Neural cell (in vitro differentiated cells): ENCODE results near the gene CD151. TPM values are rescaled to one million over a fixed set of nuclear protein-coding genes. Genes with fewer than 3 reads are reported as not detected.

Source experiments
- H2AFZ ChIP-seq: fragments of 200-600, 300-800 bp; sonication (generic), shearing (Covaris generic); 2 replicates; pipeline ENCODE4 v1.6.0; 2014; ENCODE audit warnings: low read depth, mild to moderate bottlenecking, antibody characterized with exemption, low read length, moderate library complexity
- H3F3A ChIP-seq: fragments of 200-600 bp; shearing (Covaris generic); 2 replicates; pipeline ENCODE4 v1.6.1; 2016; ENCODE audit warnings: mild to moderate bottlenecking, moderate library complexity, mixed read lengths, antibody characterized with exemption, low read length; ENCODE audit not compliant: insufficient read depth, poor library complexity, severe bottlenecking
- H3K27ac ChIP-seq: fragments of 200-600, 300-800 bp; sonication (generic), shearing (Covaris generic); 2 replicates; pipeline ENCODE4 v1.5.1; 2014; ENCODE audit warnings: mild to moderate bottlenecking, low read length, moderate library complexity
- H3K27me3 ChIP-seq: fragments of 300-800, 200-600 bp; sonication (generic), shearing (Covaris generic); 2 replicates; pipeline ENCODE4 v1.6.0; 2014; ENCODE audit warnings: mild to moderate bottlenecking, low read depth, low read length, moderate library complexity; ENCODE audit not compliant: insufficient read depth
- H3K36me3 ChIP-seq: fragments of 300-800, 200-600 bp; sonication (generic), shearing (Covaris generic); 2 replicates; pipeline ENCODE4 v1.5.1; 2014; ENCODE audit warnings: mild to moderate bottlenecking, antibody characterized with exemption, low read length, moderate library complexity; ENCODE audit not compliant: insufficient read depth
- H3K4me2 ChIP-seq: fragments of 300-800, 200-600 bp; sonication (generic), shearing (Covaris generic); 2 replicates; pipeline ENCODE4 v1.6.0; 2014; ENCODE audit warnings: mild to moderate bottlenecking, low read length
- H3K4me3 ChIP-seq: fragments of 300-800, 200-600 bp; sonication (generic), shearing (Covaris generic); 2 replicates; pipeline ENCODE4 v1.5.1; 2014; ENCODE audit warnings: mild to moderate bottlenecking, low read length, moderate library complexity
- H3K79me2 ChIP-seq: fragments of 200-600 bp; shearing (Covaris generic); replicated peaks from 2 replicates; pipeline ENCODE4 v1.6.0; 2014; ENCODE audit warnings: mild to moderate bottlenecking, low read length, moderate library complexity; ENCODE audit not compliant: insufficient read depth
- H3K9ac ChIP-seq: fragments of 300-800, 200-600 bp; sonication (generic), shearing (Covaris generic); 2 replicates; pipeline ENCODE4 v1.6.1; 2016; ENCODE audit warnings: mild to moderate bottlenecking, low read length, mixed read lengths
- H3K9me2 ChIP-seq: fragments of 200-600 bp; shearing (Covaris generic); 2 replicates; pipeline ENCODE4 v1.6.1; 2016; ENCODE audit warnings: mild to moderate bottlenecking, low read length, mixed read lengths; ENCODE audit not compliant: insufficient read depth
- H3K9me3 ChIP-seq: fragments of 200-600, 300-800 bp; sonication (generic), shearing (Covaris generic); 2 replicates; pipeline ENCODE4 v1.6.1; 2016; ENCODE audit warnings: mild to moderate bottlenecking, mixed run types, low read length, moderate library complexity, mixed read lengths
- H4K20me1 ChIP-seq: fragments of 200-600 bp; shearing (Covaris generic); 2 replicates; pipeline ENCODE4 v1.6.1; 2016; ENCODE audit warnings: mild to moderate bottlenecking, mixed run types; ENCODE audit not compliant: insufficient read depth
- EP300 ChIP-seq: fragments of 450-650 bp; conservative IDR thresholded peaks from 2 replicates; pipeline ENCODE4 v1.6.1; 2014; ENCODE audit warnings: antibody characterized with exemption, mild to moderate bottlenecking, moderate library complexity; ENCODE audit not compliant: poor library complexity, severe bottlenecking
- EZH2 ChIP-seq: fragments of 200-600, 300-800 bp; shearing (Covaris generic), sonication (generic); IDR thresholded peaks from 2 replicates; pipeline ENCODE4 v1.6.1; 2014; ENCODE audit warnings: antibody characterized with exemption, low read length, borderline replicate concordance, mild to moderate bottlenecking; ENCODE audit not compliant: insufficient read depth, poor library complexity, severe bottlenecking
- MXI1 ChIP-seq: fragments of 450-650 bp; conservative IDR thresholded peaks from 2 replicates; pipeline ENCODE4 v1.6.1; 2014; ENCODE audit warnings: antibody characterized with exemption, mild to moderate bottlenecking; ENCODE audit not compliant: poor library complexity, severe bottlenecking
- POLR2AphosphoS5 ChIP-seq: IDR thresholded peaks from 2 replicates; pipeline ENCODE4 v1.6.1; 2012
- RAD21 ChIP-seq: fragments of 450-650 bp; conservative IDR thresholded peaks from 2 replicates; pipeline ENCODE4 v1.6.1; 2014; ENCODE audit warnings: antibody characterized with exemption, mild to moderate bottlenecking, moderate library complexity
- SMC3 ChIP-seq: fragments of 450-650 bp; conservative IDR thresholded peaks from 2 replicates; pipeline ENCODE4 v1.6.1; 2014; ENCODE audit warnings: antibody characterized with exemption, mild to moderate bottlenecking, moderate library complexity; ENCODE audit not compliant: poor library complexity
- TAF1 ChIP-seq: IDR thresholded peaks from 2 replicates; pipeline ENCODE4 v1.6.1; 2012; ENCODE audit warnings: low read depth
- polyA plus RNA-seq: library from polyadenylated mRNA; depleted of rRNA; stranded (reverse); fragments of >200 nt; gene quantifications from 2 replicates; pipeline ENCODE4 v1.2.3, GENCODE V29; 2014
- TF ChIP-seq, protein P1 (sequence below): fragments of 450-650 bp; IDR thresholded peaks from 2 replicates; pipeline ENCODE4 v1.5.1; 2014; ENCODE audit warnings: antibody characterized with exemption, mild to moderate bottlenecking, moderate library complexity; ENCODE audit not compliant: poor library complexity, severe bottlenecking
- TF ChIP-seq, protein P2 (sequence below): IDR thresholded peaks from 2 replicates; pipeline ENCODE4 v1.6.1; 2012; ENCODE audit warnings: borderline replicate concordance

CD151 gene
- polyA plus RNA-seq, 1 donor from 2014 or later = 70.8 TPM

DNA sequence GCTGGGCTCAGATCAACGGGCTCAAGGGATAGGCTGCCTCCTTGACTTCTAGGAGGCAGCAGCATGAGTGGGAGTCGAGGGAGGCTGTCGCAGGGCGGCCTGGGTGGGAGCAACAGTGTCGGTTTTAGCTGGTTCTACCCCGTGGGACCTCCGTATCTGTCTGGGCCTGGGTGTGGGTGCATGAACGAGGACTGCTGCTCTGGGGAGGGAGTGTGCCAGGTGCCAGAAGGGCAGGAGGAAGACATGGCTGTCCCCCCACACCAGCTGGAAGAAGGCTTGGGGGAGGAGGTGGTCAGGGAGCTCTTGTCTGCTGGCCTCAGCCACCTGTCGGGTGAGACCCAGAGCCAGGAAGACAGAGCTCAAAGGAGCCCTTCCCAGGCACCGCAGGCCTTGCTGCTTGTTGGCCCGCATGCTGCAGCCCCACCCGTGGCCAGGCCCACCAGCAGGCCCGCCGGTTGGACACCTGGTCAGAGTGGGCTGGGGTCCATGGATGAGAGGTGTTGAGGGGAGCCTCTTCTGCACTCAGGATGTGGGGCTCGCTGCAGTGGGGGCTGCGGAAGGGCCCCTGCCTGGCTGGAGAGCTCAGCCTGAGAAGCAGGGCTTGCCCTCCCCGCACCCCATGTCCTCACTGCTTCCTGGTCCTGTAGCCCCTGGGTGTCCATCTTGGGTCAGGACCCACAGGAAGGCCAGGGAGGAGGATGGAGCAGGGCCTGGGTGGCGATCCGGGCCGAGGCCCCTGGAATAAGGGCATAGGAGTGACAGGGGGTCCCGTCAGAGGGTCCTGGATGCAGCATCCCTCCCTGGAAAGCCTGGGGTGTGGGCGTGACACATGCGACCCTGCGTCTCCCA, 46.3 kb upstream of the CD151 start:
- Histone ChIP-seq H3K79me2 (peaks cover 6% of the 10 kb centered on the region), H3K9me2 (no peaks in the 10 kb centered on the region), H3K9me3 (no peaks in the 10 kb centered on the region), H3K36me3 (no peaks in the 10 kb centered on the region), H3K4me3 (no peak overlapping the region), H3K27me3 (no peaks in the 10 kb centered on the region), H3K4me2 (no peak overlapping the region), H4K20me1 (no peaks in the 10 kb centered on the region), H2AFZ (no peak overlapping the region), H3K27ac (no peak overlapping the region), H3K9ac (no peak overlapping the region), H3F3A (no peaks in the 10 kb centered on the region)
- TF ChIP-seq RAD21 (no peak), TAF1 (no peak), EZH2 (no peak), EP300 (no peak), MXI1 (no peak), SMC3 (no peak), POLR2AphosphoS5 (no peak)
- TF ChIP-seq, protein P1, sequence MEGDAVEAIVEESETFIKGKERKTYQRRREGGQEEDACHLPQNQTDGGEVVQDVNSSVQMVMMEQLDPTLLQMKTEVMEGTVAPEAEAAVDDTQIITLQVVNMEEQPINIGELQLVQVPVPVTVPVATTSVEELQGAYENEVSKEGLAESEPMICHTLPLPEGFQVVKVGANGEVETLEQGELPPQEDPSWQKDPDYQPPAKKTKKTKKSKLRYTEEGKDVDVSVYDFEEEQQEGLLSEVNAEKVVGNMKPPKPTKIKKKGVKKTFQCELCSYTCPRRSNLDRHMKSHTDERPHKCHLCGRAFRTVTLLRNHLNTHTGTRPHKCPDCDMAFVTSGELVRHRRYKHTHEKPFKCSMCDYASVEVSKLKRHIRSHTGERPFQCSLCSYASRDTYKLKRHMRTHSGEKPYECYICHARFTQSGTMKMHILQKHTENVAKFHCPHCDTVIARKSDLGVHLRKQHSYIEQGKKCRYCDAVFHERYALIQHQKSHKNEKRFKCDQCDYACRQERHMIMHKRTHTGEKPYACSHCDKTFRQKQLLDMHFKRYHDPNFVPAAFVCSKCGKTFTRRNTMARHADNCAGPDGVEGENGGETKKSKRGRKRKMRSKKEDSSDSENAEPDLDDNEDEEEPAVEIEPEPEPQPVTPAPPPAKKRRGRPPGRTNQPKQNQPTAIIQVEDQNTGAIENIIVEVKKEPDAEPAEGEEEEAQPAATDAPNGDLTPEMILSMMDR = no peak
- TF ChIP-seq, protein P2, sequence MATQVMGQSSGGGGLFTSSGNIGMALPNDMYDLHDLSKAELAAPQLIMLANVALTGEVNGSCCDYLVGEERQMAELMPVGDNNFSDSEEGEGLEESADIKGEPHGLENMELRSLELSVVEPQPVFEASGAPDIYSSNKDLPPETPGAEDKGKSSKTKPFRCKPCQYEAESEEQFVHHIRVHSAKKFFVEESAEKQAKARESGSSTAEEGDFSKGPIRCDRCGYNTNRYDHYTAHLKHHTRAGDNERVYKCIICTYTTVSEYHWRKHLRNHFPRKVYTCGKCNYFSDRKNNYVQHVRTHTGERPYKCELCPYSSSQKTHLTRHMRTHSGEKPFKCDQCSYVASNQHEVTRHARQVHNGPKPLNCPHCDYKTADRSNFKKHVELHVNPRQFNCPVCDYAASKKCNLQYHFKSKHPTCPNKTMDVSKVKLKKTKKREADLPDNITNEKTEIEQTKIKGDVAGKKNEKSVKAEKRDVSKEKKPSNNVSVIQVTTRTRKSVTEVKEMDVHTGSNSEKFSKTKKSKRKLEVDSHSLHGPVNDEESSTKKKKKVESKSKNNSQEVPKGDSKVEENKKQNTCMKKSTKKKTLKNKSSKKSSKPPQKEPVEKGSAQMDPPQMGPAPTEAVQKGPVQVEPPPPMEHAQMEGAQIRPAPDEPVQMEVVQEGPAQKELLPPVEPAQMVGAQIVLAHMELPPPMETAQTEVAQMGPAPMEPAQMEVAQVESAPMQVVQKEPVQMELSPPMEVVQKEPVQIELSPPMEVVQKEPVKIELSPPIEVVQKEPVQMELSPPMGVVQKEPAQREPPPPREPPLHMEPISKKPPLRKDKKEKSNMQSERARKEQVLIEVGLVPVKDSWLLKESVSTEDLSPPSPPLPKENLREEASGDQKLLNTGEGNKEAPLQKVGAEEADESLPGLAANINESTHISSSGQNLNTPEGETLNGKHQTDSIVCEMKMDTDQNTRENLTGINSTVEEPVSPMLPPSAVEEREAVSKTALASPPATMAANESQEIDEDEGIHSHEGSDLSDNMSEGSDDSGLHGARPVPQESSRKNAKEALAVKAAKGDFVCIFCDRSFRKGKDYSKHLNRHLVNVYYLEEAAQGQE = no peak

DNA sequence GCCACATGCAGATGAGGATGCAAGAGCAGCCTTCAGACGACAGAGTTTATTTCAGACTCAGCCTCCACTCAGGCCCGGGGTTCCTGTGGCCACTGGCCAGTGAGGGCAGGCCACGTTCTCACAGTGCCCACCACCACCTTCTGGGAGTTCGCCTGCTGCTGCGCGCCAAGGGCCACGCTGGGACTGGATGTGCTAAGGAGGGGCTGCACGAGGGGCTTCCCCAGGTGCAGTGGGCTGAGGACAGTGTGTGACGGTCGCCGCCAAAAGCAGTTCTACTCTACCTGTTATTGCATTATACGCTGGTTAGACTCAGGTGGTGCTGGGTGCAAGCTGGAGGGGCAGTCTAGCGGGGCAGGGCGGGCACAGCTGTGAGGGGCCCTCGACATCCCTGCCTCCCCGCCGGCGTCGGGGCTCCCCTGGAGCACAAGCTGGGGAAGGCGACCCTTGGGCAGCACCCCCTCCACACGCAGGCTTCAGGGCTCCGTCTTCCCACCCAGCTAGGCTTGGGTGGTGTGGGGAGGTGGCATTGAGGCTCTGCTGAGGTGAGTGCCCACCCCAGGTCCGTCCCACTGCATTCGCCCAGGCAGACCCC, 45.6 kb upstream of the CD151 start:
- H3K4me2 ChIP-seq = no peak overlapping the region
- no peaks in the 10 kb centered on the region for H3K27me3 ChIP-seq
- no peak for TF ChIP-seq RAD21
- TF ChIP-seq SMC3 = no peak
- TF ChIP-seq EP300 = no peak
- no peak for TF ChIP-seq TAF1
- TF ChIP-seq, protein P2 = no peak
- TF ChIP-seq MXI1 = no peak
- no peak for TF ChIP-seq POLR2AphosphoS5
- no peak for TF ChIP-seq EZH2
- TF ChIP-seq, protein P1 = no peak
- peaks cover 6% of the 10 kb centered on the region for H3K79me2 ChIP-seq
- no peak overlapping the region for H3K4me3 ChIP-seq
- no peak overlapping the region for H3K9ac ChIP-seq
- H3F3A ChIP-seq = no peaks in the 10 kb centered on the region
- no peaks in the 10 kb centered on the region for H3K9me3 ChIP-seq
- H2AFZ ChIP-seq = no peak overlapping the region
- no peaks in the 10 kb centered on the region for H3K36me3 ChIP-seq
- H3K9me2 ChIP-seq = no peaks in the 10 kb centered on the region
- no peaks in the 10 kb centered on the region for H4K20me1 ChIP-seq
- H3K27ac ChIP-seq = no peak overlapping the region
